GM12801 (cell line): Measurements from ENCODE around the gene PIH1D1.

Source experiments
- CTCF ChIP-seq: IDR thresholded peaks from one replicate; pipeline ENCODE4 v1.5.1; 2011; ENCODE audit warnings: control low read depth; ENCODE audit not compliant: insufficient read length; ENCODE audit errors: extremely low read depth

PIH1D1 gene

GRCh38 chr19:49421039-49421877, 30.4 kb downstream of the PIH1D1 start:
- no peak for TF ChIP-seq CTCF

GRCh38 chr19:49420227-49420626, 31.4 kb downstream of the PIH1D1 start:
- no peak for TF ChIP-seq CTCF

- TF ChIP-seq CTCF = no peak
These were observed 32.4 kb downstream of the PIH1D1 start for GRCh38 chr19:49419173-49419572.

- TF ChIP-seq CTCF = no peak
These were observed 33.1 kb downstream of the PIH1D1 start for GRCh38 chr19:49418511-49418910.

- TF ChIP-seq CTCF = no peak
These were observed 34.5 kb downstream of the PIH1D1 start for GRCh38 chr19:49417088-49417487.

- TF ChIP-seq CTCF = no peak
These were observed 35.8 kb downstream of the PIH1D1 start for GRCh38 chr19:49415810-49416200.

GRCh38 chr19:49415102-49415809, 36.4 kb downstream of the PIH1D1 start:
- no peak for TF ChIP-seq CTCF
